BE2C (cell line): ENCODE data around the gene TTC12.

ENCODE experiments used
- DNase-seq: peaks from one replicate; pipeline ENCODE4 v3.0.0-alpha.2; 2020
- H3K27me3 ChIP-seq: fragments of 250-450 bp; sonication (Bioruptor Pico); 2 replicates; pipeline ENCODE4 v1.5.1; 2020; ENCODE audit warnings: mild to moderate bottlenecking
- H3K36me3 ChIP-seq: fragments of 250-450 bp; sonication (Bioruptor Pico); 2 replicates; pipeline ENCODE4 v1.5.1; 2020; ENCODE audit warnings: mild to moderate bottlenecking
- H3K4me1 ChIP-seq: fragments of 250-450 bp; sonication (Bioruptor Pico); 2 replicates; pipeline ENCODE4 v1.5.1; 2020
- H3K4me3 ChIP-seq: 2 replicates; pipeline ENCODE4 v1.5.1; 2011; ENCODE audit warnings: low read depth, low read length
- H3K9me3 ChIP-seq: fragments of 250-450 bp; sonication (Bioruptor Pico); 2 replicates; pipeline ENCODE4 v1.5.1; 2020
- CTCF ChIP-seq: IDR thresholded peaks from 2 replicates; pipeline ENCODE4 v1.5.1; 2012; ENCODE audit warnings: mild to moderate bottlenecking, low read depth, low read length

TTC12 gene

DNA sequence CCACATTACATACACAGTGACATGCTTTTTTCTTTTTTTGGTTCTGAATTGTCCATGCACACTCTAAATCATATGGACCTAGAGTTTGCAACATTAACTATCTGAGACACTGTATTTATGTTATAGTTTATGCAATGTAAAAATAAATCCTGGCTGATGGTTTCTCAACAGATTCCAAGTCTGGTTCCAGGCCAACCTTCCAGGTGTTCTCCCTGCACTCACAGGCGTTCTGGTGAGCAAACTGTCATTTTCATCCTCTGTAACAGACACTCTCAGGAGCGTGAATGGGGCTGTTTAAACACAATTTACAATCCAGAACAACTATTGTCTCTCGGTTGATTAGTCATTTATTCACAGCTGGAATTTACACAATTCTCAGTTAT is 36.7 kb downstream of the TTC12 start:
- Histone ChIP-seq H3K4me3 (no peak overlapping the region), H3K36me3 (no peaks in the 10 kb centered on the region), H3K4me1 (peaks cover 6% of the 10 kb centered on the region), H3K27me3 (no peaks in the 10 kb centered on the region), H3K9me3 (no peaks in the 10 kb centered on the region; the same call in 1 of the 2 replicates)
- DNase-seq = no peak
- no peak for TF ChIP-seq CTCF

- no peak for DNase-seq
Measured at GRCh38 chr11:113351480-113351879, 37.1 kb downstream of the TTC12 start.

GRCh38 chr11:113356203-113356602 is 41.8 kb downstream of the TTC12 start:
- DNase-seq = no peak
- no peaks in the 10 kb centered on the region; the same call in 1 of the 2 replicates for H3K36me3 ChIP-seq

More at GRCh38 chr11:113351480-113351879, 37.1 kb downstream of the TTC12 start:
- Histone ChIP-seq H3K4me1 (peaks cover 6% of the 10 kb centered on the region), H3K4me3 (no peak overlapping the region), H3K9me3 (no peaks in the 10 kb centered on the region; the same call in 1 of the 2 replicates), H3K36me3 (no peaks in the 10 kb centered on the region), H3K27me3 (no peaks in the 10 kb centered on the region)
- no peak for TF ChIP-seq CTCF

GRCh38 chr11:113363406-113363805 is 49.0 kb downstream of the TTC12 start:
- DNase-seq = no peak
- no peak for TF ChIP-seq CTCF
- no peaks in the 10 kb centered on the region; the same call in 1 of the 2 replicates for H3K36me3 ChIP-seq

More at GRCh38 chr11:113356203-113356602, 41.8 kb downstream of the TTC12 start:
- Histone ChIP-seq H3K4me3 (no peak overlapping the region), H3K27me3 (no peaks in the 10 kb centered on the region), H3K9me3 (no peaks in the 10 kb centered on the region), H3K4me1 (no peaks in the 10 kb centered on the region)
- no peak for TF ChIP-seq CTCF

GRCh38 chr11:113363996-113364641 is 49.7 kb downstream of the TTC12 start:
- no peak for DNase-seq
- Histone ChIP-seq H3K4me1 (no peaks in the 10 kb centered on the region), H3K9me3 (no peaks in the 10 kb centered on the region), H3K27me3 (no peaks in the 10 kb centered on the region), H3K36me3 (no peaks in the 10 kb centered on the region; the same call in 1 of the 2 replicates), H3K4me3 (no peak overlapping the region)
- TF ChIP-seq CTCF = no peak

More at GRCh38 chr11:113363406-113363805, 49.0 kb downstream of the TTC12 start:
- no peaks in the 10 kb centered on the region for H3K9me3 ChIP-seq
- H3K27me3 ChIP-seq = no peaks in the 10 kb centered on the region
- no peak overlapping the region for H3K4me3 ChIP-seq
- no peaks in the 10 kb centered on the region for H3K4me1 ChIP-seq

- Histone ChIP-seq H3K9me3 (no peaks in the 10 kb centered on the region), H3K4me3 (no peak overlapping the region), H3K4me1 (no peaks in the 10 kb centered on the region), H3K27me3 (no peaks in the 10 kb centered on the region), H3K36me3 (no peaks in the 10 kb centered on the region)
- TF ChIP-seq CTCF = no peak
- no peak for DNase-seq
Measured at GRCh38 chr11:113365895-113366294, 51.5 kb downstream of the TTC12 start.
